ENCODE results near the gene VWA8.

VWA8 gene

GRCh38 chr13:41586216-41586615, 374.7 kb downstream of the VWA8 start:
- TF ChIP-seq TAF1 (IDR thresholded peaks at IDR 0.05; ENCODE audit: borderline replicate concordance, insufficient read depth, low read length) (no peak), POLR2AphosphoS5 (IDR thresholded peaks at IDR 0.05; ENCODE audit: low read depth, low read length) (no peak), REST (IDR thresholded peaks at IDR 0.05; ENCODE audit: insufficient read depth in 1 of 2, low read depth in 2 of 2, low read length in 2 of 2) (no peak), FOXP2 (optimal IDR thresholded peaks at IDR 0.05; ENCODE audit: borderline replicate concordance, extremely low read depth, extremely low read length, insufficient read depth) (no peak), SIN3A (IDR thresholded peaks at IDR 0.05; ENCODE audit: borderline replicate concordance, insufficient read depth, low read length) (no peak)

DNA sequence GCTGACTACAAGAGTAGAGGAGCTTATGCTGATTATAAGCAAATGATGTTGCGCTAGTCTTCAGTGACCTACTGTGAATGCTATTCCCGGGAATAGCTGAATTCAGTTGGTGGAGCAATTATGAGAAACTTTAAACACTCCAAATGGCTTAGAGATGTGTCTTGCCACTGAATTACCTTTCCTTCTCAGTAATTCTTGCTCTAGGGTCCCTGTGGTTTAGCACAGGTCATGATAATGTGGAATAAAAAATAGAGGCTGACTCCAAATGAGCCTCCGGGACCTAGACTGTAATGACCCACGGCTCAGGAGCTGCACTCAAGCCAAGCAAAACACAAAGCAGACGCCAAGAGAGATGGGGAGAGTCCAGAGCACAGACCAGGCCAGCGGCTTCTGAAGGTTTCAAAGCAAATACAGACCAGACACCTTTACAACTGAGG, 378.9 kb downstream of the VWA8 start:
- TF ChIP-seq REST (IDR thresholded peaks at IDR 0.05; ENCODE audit: insufficient read depth in 1 of 2, low read depth in 2 of 2, low read length in 2 of 2) (no peak), POLR2AphosphoS5 (IDR thresholded peaks at IDR 0.05; ENCODE audit: low read depth, low read length) (no peak), FOXP2 (optimal IDR thresholded peaks at IDR 0.05; ENCODE audit: borderline replicate concordance, extremely low read depth, extremely low read length, insufficient read depth) (no peak), SIN3A (IDR thresholded peaks at IDR 0.05; ENCODE audit: borderline replicate concordance, insufficient read depth, low read length) (no peak), TAF1 (IDR thresholded peaks at IDR 0.05; ENCODE audit: borderline replicate concordance, insufficient read depth, low read length) (no peak)

- TF ChIP-seq FOXP2 (optimal IDR thresholded peaks at IDR 0.05; ENCODE audit: borderline replicate concordance, extremely low read depth, extremely low read length, insufficient read depth) (no peak), POLR2AphosphoS5 (IDR thresholded peaks at IDR 0.05; ENCODE audit: low read depth, low read length) (no peak), SIN3A (IDR thresholded peaks at IDR 0.05; ENCODE audit: borderline replicate concordance, insufficient read depth, low read length) (no peak), REST (IDR thresholded peaks at IDR 0.05; ENCODE audit: insufficient read depth in 1 of 2, low read depth in 2 of 2, low read length in 2 of 2) (no peak), TAF1 (IDR thresholded peaks at IDR 0.05; ENCODE audit: borderline replicate concordance, insufficient read depth, low read length) (no peak)
These were observed 380.6 kb downstream of the VWA8 start for GRCh38 chr13:41580345-41580744.

DNA sequence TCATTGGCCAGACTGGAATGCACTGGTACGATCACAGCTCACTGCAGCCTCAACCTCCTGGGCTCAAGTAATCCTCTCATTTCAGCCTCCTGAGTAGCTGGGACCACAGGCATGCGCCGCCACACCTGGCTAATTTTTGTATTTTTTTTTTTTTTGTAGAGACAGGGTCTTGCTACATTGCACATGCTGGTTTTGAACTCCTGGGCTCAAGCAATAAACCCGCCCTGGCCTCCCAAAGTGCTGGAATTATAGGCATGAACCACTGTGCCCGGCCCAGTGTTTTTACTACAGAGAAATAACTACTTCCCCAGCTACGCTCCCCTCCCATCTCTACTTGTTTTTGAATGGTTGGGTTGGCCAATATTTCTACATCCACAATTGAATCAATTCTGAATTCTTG, 381.0 kb downstream of the VWA8 start:
- TF ChIP-seq SIN3A (IDR thresholded peaks at IDR 0.05; ENCODE audit: borderline replicate concordance, insufficient read depth, low read length) (no peak), REST (IDR thresholded peaks at IDR 0.05; ENCODE audit: insufficient read depth in 1 of 2, low read depth in 2 of 2, low read length in 2 of 2) (no peak), POLR2AphosphoS5 (IDR thresholded peaks at IDR 0.05; ENCODE audit: low read depth, low read length) (no peak), FOXP2 (optimal IDR thresholded peaks at IDR 0.05; ENCODE audit: borderline replicate concordance, extremely low read depth, extremely low read length, insufficient read depth) (no peak), TAF1 (IDR thresholded peaks at IDR 0.05; ENCODE audit: borderline replicate concordance, insufficient read depth, low read length) (no peak)

GRCh38 chr13:41579168-41579567, 381.7 kb downstream of the VWA8 start:
- TF ChIP-seq REST (IDR thresholded peaks at IDR 0.05; ENCODE audit: insufficient read depth in 1 of 2, low read depth in 2 of 2, low read length in 2 of 2): no peak
- no peak for TF ChIP-seq TAF1 (IDR thresholded peaks at IDR 0.05; ENCODE audit: borderline replicate concordance, insufficient read depth, low read length)
- TF ChIP-seq FOXP2 (optimal IDR thresholded peaks at IDR 0.05; ENCODE audit: borderline replicate concordance, extremely low read depth, extremely low read length, insufficient read depth): no peak
- TF ChIP-seq POLR2AphosphoS5 (IDR thresholded peaks at IDR 0.05; ENCODE audit: low read depth, low read length): no peak
- TF ChIP-seq SIN3A (IDR thresholded peaks at IDR 0.05; ENCODE audit: borderline replicate concordance, insufficient read depth, low read length): no peak
